GM23248 (cell line): ENCODE data around the gene WDR27.

Experiments used
- EZH2 ChIP-seq: fragments of 200-600 bp; sonication (generic); IDR thresholded peaks from 2 replicates; pipeline ENCODE4 v1.6.1; 2018; ENCODE audit warnings: antibody characterized with exemption, mild to moderate bottlenecking; ENCODE audit not compliant: insufficient read depth, poor library complexity, severe bottlenecking
- EZH2phosphoT487 ChIP-seq: fragments of 200-600 bp; sonication (generic); IDR thresholded peaks from 2 replicates; pipeline ENCODE4 v1.6.1; 2018; ENCODE audit warnings: antibody characterized with exemption, moderate library complexity, mild to moderate bottlenecking, low read depth; ENCODE audit not compliant: insufficient read depth

GRCh38 chr6:169490246-169490641 is 211.6 kb downstream of the WDR27 start:
- TF ChIP-seq EZH2: no peak
- TF ChIP-seq EZH2phosphoT487: no peak
